Testis (tissue), 3 donors: ENCODE results near the gene MCTP1. TPM values are rescaled to one million over a fixed set of nuclear protein-coding genes. Genes with fewer than 3 reads are reported as not detected.

Experiments
- DNase-seq: peaks from one replicate; pipeline ENCODE4 v3.0.0-alpha.2; 2019
- H3K27ac ChIP-seq, 2 donors: fragments of 200-600 bp; sonication (generic); one replicate each; pipeline ENCODE4 v1.5.1; 2019
- H3K27me3 ChIP-seq: fragments of 200-600 bp; sonication (generic); one replicate; pipeline ENCODE4 v1.5.1; 2019
- H3K36me3 ChIP-seq: fragments of 200-600 bp; sonication (generic); one replicate; pipeline ENCODE4 v1.5.1; 2017; ENCODE audit warnings: low read depth; ENCODE audit errors: missing control alignments
- H3K4me1 ChIP-seq: fragments of 200-600 bp; sonication (generic); one replicate; pipeline ENCODE4 v1.5.1; 2019
- H3K4me3 ChIP-seq, 2 donors: fragments of 200-600 bp; sonication (generic); one replicate each; pipeline ENCODE4 v1.5.1; 2017 to 2019
- H3K9me3 ChIP-seq: fragments of 200-600 bp; sonication (generic); one replicate; pipeline ENCODE4 v1.5.1; 2017
- POLR2A ChIP-seq: fragments of 450-650 bp; IDR thresholded peaks from one replicate; pipeline ENCODE4 v1.6.1; 2017; ENCODE audit warnings: antibody characterized with exemption, mild to moderate bottlenecking, moderate library complexity
- WGBS, 2 donors: methylation state at CpG; one replicate each; pipeline ENCODE4 v1.1.5; 2018; 5-methylcytosine and 5-hydroxymethylcytosine counted together
- intact Hi-C: fragments of 100-400 bp; cut with DNase I; formaldehyde crosslinking; loops from one replicate; pipeline ENCODE4 v1.15.1; 2023; ENCODE audit warnings: low total_unique reads
- polyA plus RNA-seq: library from polyadenylated mRNA; stranded (reverse); fragments of 350-450 nt; fragmentation: Illumina TruSeq; extraction: RNeasy Lipid Tissue Mini Kit (QIAGEN cat#74804); gene quantifications from one replicate; pipeline ENCODE4 v1.2.3, GENCODE V29; 2014; ENCODE audit warnings: low read depth, low replicate concordance; ENCODE audit not compliant: insufficient read depth
- total RNA-seq, 2 donors: library from RNA; depleted of rRNA; stranded (reverse); fragments of >200 nt; gene quantifications; one replicate each; pipeline ENCODE4 v1.2.3, GENCODE V29; 2016
- TF ChIP-seq, protein P1 (sequence below), 3 experiments: fragments of 450-650 bp in 2 of 3; fragments of 200-600 bp in 1 of 3; sonication (generic) in 1 of 3; IDR thresholded peaks; one replicate each; pipeline ENCODE4 v1.5.1; 2016 to 2019; ENCODE audit warnings: antibody characterized with exemption in 3 of 3, mild to moderate bottlenecking in 2 of 3, moderate library complexity in 1 of 3

MCTP1 gene
- total and polyA plus RNA-seq, 3 donors from 2014 or later, result 7.4 to 15.5 (median 9.7) TPM

DNA sequence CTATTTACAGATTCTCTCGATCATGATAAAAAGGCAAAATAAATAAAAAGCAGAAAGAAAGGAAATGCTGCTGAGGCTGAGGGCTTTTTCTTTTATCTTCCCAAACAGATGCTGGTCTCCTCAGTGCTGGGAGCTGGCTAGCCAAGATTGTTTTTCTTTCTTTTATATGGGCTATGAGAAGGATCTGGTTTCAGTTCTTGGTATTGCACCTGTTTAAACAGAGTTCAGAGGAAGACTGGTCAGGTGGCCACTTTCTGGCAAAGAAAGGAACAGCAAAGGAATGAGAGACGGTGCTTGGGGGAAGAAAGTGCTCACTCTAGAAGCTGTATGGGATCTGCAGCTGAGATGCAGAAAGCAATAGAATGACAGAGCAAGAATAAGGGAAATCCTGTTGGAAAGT is 577.5 kb downstream of the MCTP1 start:
- Histone ChIP-seq H3K36me3 (no peaks in the 10 kb centered on the region), H3K4me1 (peaks cover 4% of the 10 kb centered on the region), H3K9me3 (no peaks in the 10 kb centered on the region), H3K27ac (no peak overlapping the region), H3K27me3 (no peaks in the 10 kb centered on the region), H3K4me3 (no peak overlapping the region)
- TF ChIP-seq, protein P1, sequence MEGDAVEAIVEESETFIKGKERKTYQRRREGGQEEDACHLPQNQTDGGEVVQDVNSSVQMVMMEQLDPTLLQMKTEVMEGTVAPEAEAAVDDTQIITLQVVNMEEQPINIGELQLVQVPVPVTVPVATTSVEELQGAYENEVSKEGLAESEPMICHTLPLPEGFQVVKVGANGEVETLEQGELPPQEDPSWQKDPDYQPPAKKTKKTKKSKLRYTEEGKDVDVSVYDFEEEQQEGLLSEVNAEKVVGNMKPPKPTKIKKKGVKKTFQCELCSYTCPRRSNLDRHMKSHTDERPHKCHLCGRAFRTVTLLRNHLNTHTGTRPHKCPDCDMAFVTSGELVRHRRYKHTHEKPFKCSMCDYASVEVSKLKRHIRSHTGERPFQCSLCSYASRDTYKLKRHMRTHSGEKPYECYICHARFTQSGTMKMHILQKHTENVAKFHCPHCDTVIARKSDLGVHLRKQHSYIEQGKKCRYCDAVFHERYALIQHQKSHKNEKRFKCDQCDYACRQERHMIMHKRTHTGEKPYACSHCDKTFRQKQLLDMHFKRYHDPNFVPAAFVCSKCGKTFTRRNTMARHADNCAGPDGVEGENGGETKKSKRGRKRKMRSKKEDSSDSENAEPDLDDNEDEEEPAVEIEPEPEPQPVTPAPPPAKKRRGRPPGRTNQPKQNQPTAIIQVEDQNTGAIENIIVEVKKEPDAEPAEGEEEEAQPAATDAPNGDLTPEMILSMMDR (IDR thresholded peaks at IDR 0.05), result no peak
- no peak for TF ChIP-seq POLR2A
- WGBS, 2 donors, result 26 to 27% methylated on average over 2 of the region's 2 CpGs
- intact Hi-C loops, result no loop called here
- DNase-seq, result no peak

DNA sequence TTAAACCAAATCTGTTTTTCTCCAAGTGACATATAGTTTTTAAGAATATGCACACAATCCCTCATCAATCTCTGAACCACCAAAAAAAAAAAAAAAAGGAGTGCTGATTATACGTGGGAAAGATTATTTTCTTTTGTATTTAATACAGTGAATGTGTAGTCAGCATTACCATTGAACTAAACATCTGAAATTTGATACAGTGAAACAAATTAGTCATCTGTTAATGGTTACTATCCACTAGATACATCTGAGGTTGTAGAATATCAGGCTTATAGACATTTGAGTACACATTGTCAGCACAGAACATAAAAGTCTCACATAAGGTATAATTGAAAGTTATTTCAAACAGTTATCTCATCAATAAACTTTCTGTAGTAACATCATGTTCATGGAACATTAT is 579.5 kb downstream of the MCTP1 start:
- Histone ChIP-seq H3K4me1 (peaks cover 4% of the 10 kb centered on the region), H3K9me3 (no peaks in the 10 kb centered on the region), H3K27me3 (no peaks in the 10 kb centered on the region), H3K36me3 (no peaks in the 10 kb centered on the region), H3K27ac (no peak overlapping the region), H3K4me3 (no peak overlapping the region)
- TF ChIP-seq, protein P1 (IDR thresholded peaks at IDR 0.05), result no peak
- no peak for TF ChIP-seq POLR2A
- WGBS, 2 donors, result 59 to 69% methylated on average over 1 of the region's 1 CpG
- no peak for DNase-seq
- intact Hi-C loops, result no loop called here

DNA sequence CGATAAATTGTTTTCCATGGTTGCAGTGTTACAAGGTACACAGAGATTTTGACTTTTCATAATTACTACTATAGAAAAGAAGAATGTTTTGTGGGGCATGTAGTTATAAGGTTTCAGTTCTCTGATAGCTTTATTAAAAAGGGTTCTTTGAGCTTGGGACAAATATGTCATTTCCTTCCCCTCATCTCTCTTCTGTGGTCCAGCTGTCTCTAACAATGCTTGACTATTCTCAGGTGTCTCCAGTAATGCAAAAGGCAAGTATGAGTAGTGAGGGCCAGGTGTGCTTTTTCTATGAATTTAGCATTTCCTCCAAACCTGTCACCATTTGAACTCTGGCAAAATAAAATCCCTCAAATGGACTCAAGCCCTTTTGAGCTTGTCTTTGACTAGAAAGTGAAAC is 582.2 kb downstream of the MCTP1 start:
- WGBS, 2 donors, result 80 to 91% methylated on average over 1 of the region's 1 CpG
- Histone ChIP-seq H3K9me3 (no peaks in the 10 kb centered on the region), H3K27ac (peak overlapping the region; percentile 12 to 35), H3K27me3 (no peaks in the 10 kb centered on the region), H3K36me3 (no peaks in the 10 kb centered on the region), H3K4me3 (no peak overlapping the region), H3K4me1 (peaks cover 4% of the 10 kb centered on the region)
- TF ChIP-seq, protein P1 (IDR thresholded peaks at IDR 0.05), result no peak
- no peak for TF ChIP-seq POLR2A
- intact Hi-C loops, result no loop called here
- DNase-seq, result no peak

DNA sequence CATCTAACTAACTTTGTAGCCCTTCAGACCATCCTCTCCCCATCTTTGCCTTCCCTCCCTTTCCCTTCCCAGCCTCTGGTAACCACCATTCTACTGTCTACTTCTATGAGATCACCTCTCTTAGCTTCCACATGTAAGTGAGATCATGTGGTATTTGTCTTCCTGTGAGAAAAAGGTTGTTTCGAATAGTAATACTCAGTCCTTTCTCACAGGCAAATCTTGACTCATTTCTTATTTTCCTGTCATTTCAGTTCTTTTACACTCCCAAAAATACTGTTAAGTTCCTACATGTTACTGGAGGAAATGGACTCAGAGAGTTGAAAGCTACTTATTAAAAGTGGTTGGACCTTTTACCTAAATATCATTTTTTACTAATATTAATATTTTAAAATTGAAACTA is 584.3 kb downstream of the MCTP1 start:
- Histone ChIP-seq H3K4me1 (no peaks in the 10 kb centered on the region), H3K4me3 (no peak overlapping the region), H3K9me3 (no peaks in the 10 kb centered on the region), H3K36me3 (no peaks in the 10 kb centered on the region), H3K27me3 (no peaks in the 10 kb centered on the region), H3K27ac (no peak overlapping the region)
- TF ChIP-seq, protein P1 (IDR thresholded peaks at IDR 0.05), result no peak
- no peak for TF ChIP-seq POLR2A
- whole genome bisulfite sequencing, 2 donors, result 87 to 95% methylated on average over 1 of the region's 1 CpG
- DNase-seq, result no peak
- intact Hi-C loops, result no loop called here

DNA sequence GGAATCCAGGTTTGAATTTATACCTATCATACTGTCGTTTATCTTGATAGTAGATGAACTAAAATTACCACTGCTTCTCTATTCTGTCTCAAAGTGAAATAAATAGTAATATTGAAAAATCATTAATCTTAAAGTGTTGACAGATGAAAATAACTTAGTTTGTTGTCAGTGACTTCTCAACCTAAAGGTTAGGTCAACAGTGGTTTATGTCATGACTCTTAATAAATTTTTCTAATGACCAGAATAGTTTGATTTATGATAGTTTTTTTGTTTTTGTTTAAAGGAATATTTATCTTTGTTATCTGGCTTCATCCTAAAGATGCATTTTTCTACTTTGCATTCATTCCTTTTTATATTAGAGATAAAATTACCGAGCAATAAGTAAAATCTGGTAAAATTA is 585.3 kb downstream of the MCTP1 start:
- intact Hi-C loops, result no loop called here
- 80 to 88% methylated on average over 2 of the region's 2 CpGs for WGBS, 2 donors
- H3K27me3 ChIP-seq, result no peaks in the 10 kb centered on the region
- H3K4me3 ChIP-seq, result no peak overlapping the region
- no peak for DNase-seq
- no peaks in the 10 kb centered on the region for H3K9me3 ChIP-seq
- no peak for TF ChIP-seq POLR2A
- TF ChIP-seq, protein P1 (IDR thresholded peaks at IDR 0.05), result no peak
- no peak overlapping the region for H3K27ac ChIP-seq
- no peaks in the 10 kb centered on the region for H3K4me1 ChIP-seq
- H3K36me3 ChIP-seq, result no peaks in the 10 kb centered on the region
